GM12865 (cell line): ENCODE measurements around the gene ANKRD39.

Source experiments
- DNase-seq: peaks from one replicate; pipeline ENCODE4 v3.0.0; 2010; ENCODE audit warnings: low read depth
- H3K4me3 ChIP-seq: 2 replicates; pipeline ENCODE4 v1.5.1; 2011; ENCODE audit warnings: mild to moderate bottlenecking, low read depth, low read length, control low read depth
- CTCF ChIP-seq: IDR thresholded peaks from 2 replicates; pipeline ENCODE4 v1.5.1; 2011; ENCODE audit warnings: low read length, control low read depth, low read depth, inconsistent platforms; ENCODE audit not compliant: insufficient read depth; ENCODE audit errors: missing control alignments

The ANKRD39 gene

DNA sequence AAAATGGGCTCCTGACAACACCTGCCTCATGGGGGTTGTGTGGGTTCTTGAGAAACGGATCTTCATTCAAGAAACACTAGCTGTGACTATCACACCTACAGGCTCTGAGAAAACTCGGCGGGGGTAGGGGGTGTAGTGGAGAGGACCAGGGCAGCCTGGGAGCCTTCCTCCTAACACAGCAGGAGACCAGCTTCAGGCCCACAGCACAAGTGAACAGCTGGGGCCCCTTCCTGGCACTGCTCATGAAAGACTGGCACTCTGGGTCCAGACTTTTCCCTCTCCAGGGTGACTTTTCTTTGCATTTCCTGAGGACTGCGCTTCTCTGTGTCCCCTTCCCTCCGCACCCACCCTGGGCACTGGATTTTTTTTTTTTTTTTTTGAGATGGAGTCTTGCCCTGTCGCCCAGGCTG lies 19.2 kb upstream of the ANKRD39 start:
- no peak for DNase-seq
- H3K4me3 ChIP-seq = no peak overlapping the region
- no peak for TF ChIP-seq CTCF

DNA sequence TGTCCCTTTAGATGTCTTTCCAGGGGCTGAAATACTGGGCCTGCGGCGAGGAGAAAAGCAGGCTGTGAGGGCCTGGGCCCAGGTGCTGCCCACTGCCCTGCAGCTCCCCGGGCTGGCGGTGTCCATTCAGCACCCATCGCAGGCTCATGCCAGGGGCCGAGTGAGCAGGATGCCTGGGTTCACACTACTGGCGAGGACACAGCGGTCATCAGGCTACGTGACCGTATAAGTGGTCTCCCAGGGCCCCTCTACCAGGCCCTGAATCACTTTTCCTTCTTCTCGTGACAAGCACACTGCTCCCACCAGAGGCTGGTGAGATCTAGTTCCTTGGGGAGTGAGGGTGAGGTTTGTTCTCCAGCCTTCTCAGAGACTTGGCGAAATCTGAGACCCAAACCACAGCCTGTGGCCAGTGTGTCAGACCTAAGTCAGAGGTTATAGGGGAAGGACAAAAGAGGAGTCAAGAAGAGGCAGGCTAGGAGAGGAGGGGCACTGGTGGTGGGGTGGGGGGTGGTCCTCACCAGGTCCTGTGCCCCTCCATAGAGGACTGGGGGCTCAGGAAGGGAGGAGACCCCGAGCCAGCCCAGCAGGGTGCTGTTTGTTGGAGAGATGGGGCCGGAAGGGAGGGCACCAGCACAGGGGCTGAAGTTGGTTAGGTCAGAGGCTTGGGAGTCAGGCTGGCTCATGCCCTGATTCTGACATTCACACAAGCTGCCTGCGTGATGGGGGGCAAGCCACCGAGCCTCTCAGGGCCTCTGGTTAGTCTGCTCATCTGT lies 18.6 kb upstream of the ANKRD39 start:
- no peak overlapping the region for H3K4me3 ChIP-seq
- no peak for DNase-seq
- TF ChIP-seq CTCF = no peak

DNA sequence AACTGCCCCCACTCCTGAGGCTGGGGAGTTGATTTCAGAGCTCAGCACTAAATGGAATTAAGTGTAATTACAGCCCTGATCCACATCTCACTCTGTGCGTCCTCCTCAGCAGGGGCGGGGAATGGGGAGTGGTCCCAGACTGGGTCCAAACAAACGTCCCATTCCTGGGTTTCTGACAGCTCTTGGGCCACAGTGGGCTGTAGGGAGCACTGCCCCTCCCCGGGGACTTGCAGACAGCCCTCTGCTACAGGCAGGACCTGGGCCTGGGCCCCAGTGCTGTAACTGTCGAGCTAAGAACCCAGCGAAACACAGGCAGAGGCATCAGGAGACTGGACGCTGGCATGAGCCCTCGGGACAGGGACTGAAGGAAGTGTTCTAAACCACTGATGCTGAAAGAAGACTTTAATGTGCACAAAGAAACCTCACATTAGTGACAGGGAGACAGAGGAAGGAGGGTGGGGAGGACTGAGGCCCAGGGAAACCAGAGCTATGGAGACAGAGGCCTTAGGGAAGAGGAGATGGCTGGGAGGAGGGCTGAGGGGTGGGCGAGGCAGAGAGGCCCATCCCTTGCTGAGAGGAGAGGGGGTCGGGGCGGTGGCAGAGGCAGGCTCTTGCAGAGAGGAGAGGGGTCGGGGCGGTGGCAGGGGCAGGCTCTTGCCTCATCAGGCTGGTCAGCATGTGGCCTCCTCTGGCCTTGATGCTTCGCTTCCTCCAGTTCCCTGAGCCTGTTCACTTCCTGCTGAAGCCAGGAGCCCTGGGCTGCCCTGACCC lies 17.9 kb upstream of the ANKRD39 start:
- H3K4me3 ChIP-seq = no peak overlapping the region
- DNase-seq = no peak
- no peak for TF ChIP-seq CTCF

- DNase-seq = peak; percentile 79
- no peak overlapping the region; the same call in 1 of the 2 replicates for H3K4me3 ChIP-seq
These were observed 16.5 kb upstream of the ANKRD39 start for GRCh38 chr2:96874198-96874831.

GRCh38 chr2:96873651-96874096 lies 15.9 kb upstream of the ANKRD39 start:
- no peak for TF ChIP-seq CTCF
- no peak overlapping the region for H3K4me3 ChIP-seq
- DNase-seq = no peak

More at GRCh38 chr2:96874198-96874831, 16.5 kb upstream of the ANKRD39 start:
- no peak for TF ChIP-seq CTCF

DNA sequence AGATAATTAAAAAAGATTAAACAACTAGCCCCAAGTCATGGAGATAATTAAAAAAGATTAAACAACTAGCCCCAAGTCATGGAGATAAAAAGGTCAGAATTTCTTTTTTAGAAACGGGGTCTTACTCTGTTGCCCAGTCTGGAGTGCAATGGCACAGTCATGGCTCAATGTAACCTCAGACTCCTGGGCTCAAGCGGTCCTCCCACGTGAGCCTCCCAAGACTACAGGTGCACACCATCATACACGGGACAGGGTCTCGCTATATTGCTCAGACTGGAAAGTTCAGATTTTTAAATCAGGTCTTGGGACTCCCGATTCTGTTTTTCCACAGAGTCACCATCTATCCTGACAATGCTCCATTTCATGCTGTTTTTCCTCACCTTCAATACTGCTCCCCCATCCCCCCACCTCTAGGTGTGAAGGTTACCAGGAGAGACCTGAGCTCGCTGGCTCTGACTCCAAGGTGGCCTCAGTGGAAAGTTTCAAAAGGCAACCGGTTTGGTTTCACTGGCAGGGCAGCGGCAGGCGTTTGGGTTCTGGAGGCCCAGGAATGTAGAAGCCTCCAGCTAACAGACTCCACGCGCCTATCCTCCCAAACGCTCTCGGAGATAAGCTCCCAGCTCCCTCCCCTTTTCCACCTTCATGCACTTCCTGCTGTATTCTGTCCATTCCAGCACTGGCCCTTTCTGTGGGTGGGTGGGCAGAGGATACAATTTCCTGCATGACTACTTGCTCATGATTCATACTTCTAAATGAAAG lies 15.0 kb upstream of the ANKRD39 start:
- no peak for DNase-seq
- TF ChIP-seq CTCF = no peak

More for the DNA sequence above, 15.0 kb upstream of the ANKRD39 start:
- no peak overlapping the region for H3K4me3 ChIP-seq
